Liver (tissue), 9 donors: Measurements from ENCODE around the gene JMJD7. TPM values are rescaled to one million over a fixed set of nuclear protein-coding genes. Genes with fewer than 3 reads are reported as not detected.

Experiments
- DNase-seq: peaks from one replicate; pipeline ENCODE4 v3.0.0-alpha.2; 2017; ENCODE audit warnings: low spot score
- H3K27ac ChIP-seq, 2 donors: one replicate each; pipeline ENCODE4 v1.7.0; 2013; ENCODE audit warnings: inconsistent platforms in 2 of 2, low read length in 2 of 2, control low read depth in 1 of 2, low read depth in 1 of 2, mild to moderate bottlenecking in 1 of 2
- H3K27me3 ChIP-seq, 4 donors: one replicate each; pipeline versions ENCODE4 v1.6.1 to v1.7.0; 2013; ENCODE audit warnings: low read length in 3 of 4, inconsistent platforms in 1 of 4, mild to moderate bottlenecking in 1 of 4, moderate library complexity in 1 of 4; ENCODE audit not compliant: control insufficient read depth in 4 of 4, insufficient read depth in 4 of 4
- H3K36me3 ChIP-seq, 4 donors: one replicate each; pipeline versions ENCODE4 v1.6.1 to v1.7.0; 2013; ENCODE audit warnings: low read length in 3 of 4, mild to moderate bottlenecking in 3 of 4, low read depth in 1 of 4, moderate library complexity in 1 of 4; ENCODE audit not compliant: control insufficient read depth in 4 of 4, insufficient read depth in 3 of 4
- H3K4me1 ChIP-seq, 4 donors: one replicate each; pipeline versions ENCODE4 v1.6.1 to v1.7.0; 2013; ENCODE audit warnings: low read length in 3 of 4, mild to moderate bottlenecking in 3 of 4, moderate library complexity in 1 of 4; ENCODE audit not compliant: control insufficient read depth in 4 of 4, insufficient read depth in 4 of 4
- H3K4me3 ChIP-seq, 3 donors: one replicate each; pipeline versions ENCODE4 v1.6.1 to v1.7.0; 2013; ENCODE audit warnings: low read length in 3 of 3, control low read depth in 1 of 3, low read depth in 1 of 3, mild to moderate bottlenecking in 1 of 3
- H3K9ac ChIP-seq, 2 donors: one replicate each; pipeline ENCODE4 v1.7.0; 2013; ENCODE audit warnings: low read length in 2 of 2, mild to moderate bottlenecking in 2 of 2, moderate library complexity in 2 of 2, control low read depth in 1 of 2, low read depth in 1 of 2
- H3K9me3 ChIP-seq, 4 donors: one replicate each; pipeline versions ENCODE4 v1.6.1 to v1.7.0; 2013; ENCODE audit warnings: low read length in 3 of 4; ENCODE audit not compliant: control insufficient read depth in 4 of 4
- EGR1 ChIP-seq, 2 donors: IDR thresholded peaks; 2 replicates each; pipeline ENCODE4 v1.6.1; 2016 to 2018; ENCODE audit warnings: antibody characterized with exemption in 2 of 2, low read depth in 2 of 2
- FOXA1 ChIP-seq: IDR thresholded peaks from 2 replicates; pipeline ENCODE4 v1.6.1; 2016; ENCODE audit warnings: antibody characterized with exemption
- FOXA2 ChIP-seq: IDR thresholded peaks from 2 replicates; pipeline ENCODE4 v1.6.1; 2016; ENCODE audit warnings: antibody characterized with exemption
- GABPA ChIP-seq, 2 donors: IDR thresholded peaks in 1 of 2; conservative IDR thresholded peaks in 1 of 2; 2 replicates each; pipeline ENCODE4 v1.6.1; 2016; ENCODE audit warnings: antibody characterized with exemption in 2 of 2, mild to moderate bottlenecking in 1 of 2, moderate library complexity in 1 of 2
- HNF4A ChIP-seq, 2 donors: conservative IDR thresholded peaks; 2 replicates each; pipeline ENCODE4 v1.6.1; 2016; ENCODE audit warnings: antibody characterized with exemption in 2 of 2, mild to moderate bottlenecking in 2 of 2
- HNF4G ChIP-seq: IDR thresholded peaks from 2 replicates; pipeline ENCODE4 v1.6.1; 2016; ENCODE audit warnings: antibody characterized with exemption
- JUND ChIP-seq, 2 donors: IDR thresholded peaks; 2 replicates each; pipeline ENCODE4 v1.6.1; 2016; ENCODE audit warnings: antibody characterized with exemption in 2 of 2
- NR2F2 ChIP-seq: IDR thresholded peaks from 2 replicates; pipeline ENCODE4 v1.6.1; 2016; ENCODE audit warnings: antibody characterized with exemption
- RAD21 ChIP-seq, 2 donors: IDR thresholded peaks; 2 replicates each; pipeline ENCODE4 v1.6.1; 2016; ENCODE audit warnings: antibody characterized with exemption in 2 of 2, mild to moderate bottlenecking in 2 of 2
- RXRA ChIP-seq, 2 donors: IDR thresholded peaks; 2 replicates each; pipeline ENCODE4 v1.6.1; 2017 to 2018; ENCODE audit warnings: antibody characterized with exemption in 2 of 2, mild to moderate bottlenecking in 1 of 2
- TAF1 ChIP-seq: conservative IDR thresholded peaks from 2 replicates; pipeline ENCODE4 v1.6.1; 2016; ENCODE audit warnings: antibody characterized with exemption, mild to moderate bottlenecking
- YY1 ChIP-seq: IDR thresholded peaks from 2 replicates; pipeline ENCODE4 v1.6.1; 2016; ENCODE audit warnings: antibody characterized with exemption, mild to moderate bottlenecking
- WGBS: extraction: QIAGEN DNeasy Blood & Tissue Kit; methylation state at CpG from one replicate; pipeline ENCODE4 v1.1.7; 2013; 5-methylcytosine and 5-hydroxymethylcytosine counted together
- polyA plus RNA-seq, 2 donors: library from polyadenylated mRNA; stranded (reverse) in 1 of 2; unstranded in 1 of 2; fragments of 200-250 nt in 1 of 2; fragments of >200 nt in 1 of 2; fragmentation: Nextera tagmentation in 1 of 2; extraction: Ambion mirVana in 1 of 2; gene quantifications; one replicate each; pipeline versions ENCODE4 v1.2.1 to v1.2.3, GENCODE V29; 2013 to 2015
- total RNA-seq, 2 donors: library from RNA; depleted of rRNA; stranded (reverse); fragments of >200 nt; gene quantifications; one replicate each; pipeline ENCODE4 v1.2.3, GENCODE V29; 2014
- TF ChIP-seq, protein P1 (sequence below): IDR thresholded peaks from 2 replicates; pipeline ENCODE4 v1.6.1; 2016; ENCODE audit warnings: antibody characterized with exemption
- TF ChIP-seq, protein P2 (sequence below): IDR thresholded peaks from 2 replicates; pipeline ENCODE4 v1.6.1; 2016; ENCODE audit warnings: antibody characterized with exemption
- TF ChIP-seq, protein P3 (sequence below): fragments of 150-350 bp; IDR thresholded peaks from 2 replicates; pipeline ENCODE4 v1.5.1; 2017; ENCODE audit warnings: improper control_type of control experiment, low read depth, low read length; ENCODE audit not compliant: missing input control
- TF ChIP-seq, protein P4 (sequence below): IDR thresholded peaks from 2 replicates; pipeline ENCODE4 v1.6.1; 2016; ENCODE audit warnings: antibody characterized with exemption, mild to moderate bottlenecking
- TF ChIP-seq, protein P5 (sequence below): IDR thresholded peaks from 2 replicates; pipeline ENCODE4 v1.6.1; 2016; ENCODE audit warnings: antibody characterized with exemption
- donor health status: healthy.
- donor health status: healthy.
- donor health status: healthy.
- donor health status: healthy.
- donor health status: healthy.

JMJD7 gene
- total and polyA plus RNA-seq, 4 donors, result 0.75 to 5.9 (median 5.4) TPM

DNA sequence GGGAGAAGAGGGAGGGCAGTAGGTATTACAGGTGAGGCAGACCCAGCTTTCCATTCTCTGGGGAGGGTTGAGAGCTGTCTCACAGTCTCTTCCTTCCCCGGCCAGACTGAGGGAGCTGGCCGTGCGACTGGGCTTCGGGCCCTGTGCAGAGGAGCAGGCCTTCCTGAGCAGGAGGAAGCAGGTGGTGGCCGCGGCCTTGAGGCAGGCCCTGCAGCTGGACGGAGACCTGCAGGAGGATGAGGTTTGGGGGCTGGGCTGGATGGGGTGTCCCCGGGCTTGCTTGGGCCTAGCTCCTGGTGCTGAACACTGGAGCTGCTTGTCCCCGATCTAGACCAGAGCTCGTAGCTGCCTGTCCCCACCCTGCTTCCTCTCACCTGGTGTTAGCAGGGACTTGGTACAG lies 15.7 kb downstream of the JMJD7 start:
- TF ChIP-seq, protein P1, sequence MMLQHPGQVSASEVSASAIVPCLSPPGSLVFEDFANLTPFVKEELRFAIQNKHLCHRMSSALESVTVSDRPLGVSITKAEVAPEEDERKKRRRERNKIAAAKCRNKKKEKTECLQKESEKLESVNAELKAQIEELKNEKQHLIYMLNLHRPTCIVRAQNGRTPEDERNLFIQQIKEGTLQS, result no peak
- TF ChIP-seq NR2F2, result no peak
- TF ChIP-seq FOXA2, result no peak
- TF ChIP-seq HNF4G, result no peak
- TF ChIP-seq JUND (IDR thresholded peaks at IDR 0.05), result no peak
- no peak for TF ChIP-seq TAF1
- TF ChIP-seq, protein P2, sequence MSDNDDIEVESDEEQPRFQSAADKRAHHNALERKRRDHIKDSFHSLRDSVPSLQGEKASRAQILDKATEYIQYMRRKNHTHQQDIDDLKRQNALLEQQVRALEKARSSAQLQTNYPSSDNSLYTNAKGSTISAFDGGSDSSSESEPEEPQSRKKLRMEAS, result no peak
- no peak for TF ChIP-seq HNF4A (conservative IDR thresholded peaks at IDR 0.05)
- no peak for TF ChIP-seq EGR1 (IDR thresholded peaks at IDR 0.05; ENCODE audit: low read depth in 2 of 2)
- TF ChIP-seq YY1, result no peak
- TF ChIP-seq, protein P3, sequence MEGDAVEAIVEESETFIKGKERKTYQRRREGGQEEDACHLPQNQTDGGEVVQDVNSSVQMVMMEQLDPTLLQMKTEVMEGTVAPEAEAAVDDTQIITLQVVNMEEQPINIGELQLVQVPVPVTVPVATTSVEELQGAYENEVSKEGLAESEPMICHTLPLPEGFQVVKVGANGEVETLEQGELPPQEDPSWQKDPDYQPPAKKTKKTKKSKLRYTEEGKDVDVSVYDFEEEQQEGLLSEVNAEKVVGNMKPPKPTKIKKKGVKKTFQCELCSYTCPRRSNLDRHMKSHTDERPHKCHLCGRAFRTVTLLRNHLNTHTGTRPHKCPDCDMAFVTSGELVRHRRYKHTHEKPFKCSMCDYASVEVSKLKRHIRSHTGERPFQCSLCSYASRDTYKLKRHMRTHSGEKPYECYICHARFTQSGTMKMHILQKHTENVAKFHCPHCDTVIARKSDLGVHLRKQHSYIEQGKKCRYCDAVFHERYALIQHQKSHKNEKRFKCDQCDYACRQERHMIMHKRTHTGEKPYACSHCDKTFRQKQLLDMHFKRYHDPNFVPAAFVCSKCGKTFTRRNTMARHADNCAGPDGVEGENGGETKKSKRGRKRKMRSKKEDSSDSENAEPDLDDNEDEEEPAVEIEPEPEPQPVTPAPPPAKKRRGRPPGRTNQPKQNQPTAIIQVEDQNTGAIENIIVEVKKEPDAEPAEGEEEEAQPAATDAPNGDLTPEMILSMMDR, result no peak
- TF ChIP-seq, protein P4, sequence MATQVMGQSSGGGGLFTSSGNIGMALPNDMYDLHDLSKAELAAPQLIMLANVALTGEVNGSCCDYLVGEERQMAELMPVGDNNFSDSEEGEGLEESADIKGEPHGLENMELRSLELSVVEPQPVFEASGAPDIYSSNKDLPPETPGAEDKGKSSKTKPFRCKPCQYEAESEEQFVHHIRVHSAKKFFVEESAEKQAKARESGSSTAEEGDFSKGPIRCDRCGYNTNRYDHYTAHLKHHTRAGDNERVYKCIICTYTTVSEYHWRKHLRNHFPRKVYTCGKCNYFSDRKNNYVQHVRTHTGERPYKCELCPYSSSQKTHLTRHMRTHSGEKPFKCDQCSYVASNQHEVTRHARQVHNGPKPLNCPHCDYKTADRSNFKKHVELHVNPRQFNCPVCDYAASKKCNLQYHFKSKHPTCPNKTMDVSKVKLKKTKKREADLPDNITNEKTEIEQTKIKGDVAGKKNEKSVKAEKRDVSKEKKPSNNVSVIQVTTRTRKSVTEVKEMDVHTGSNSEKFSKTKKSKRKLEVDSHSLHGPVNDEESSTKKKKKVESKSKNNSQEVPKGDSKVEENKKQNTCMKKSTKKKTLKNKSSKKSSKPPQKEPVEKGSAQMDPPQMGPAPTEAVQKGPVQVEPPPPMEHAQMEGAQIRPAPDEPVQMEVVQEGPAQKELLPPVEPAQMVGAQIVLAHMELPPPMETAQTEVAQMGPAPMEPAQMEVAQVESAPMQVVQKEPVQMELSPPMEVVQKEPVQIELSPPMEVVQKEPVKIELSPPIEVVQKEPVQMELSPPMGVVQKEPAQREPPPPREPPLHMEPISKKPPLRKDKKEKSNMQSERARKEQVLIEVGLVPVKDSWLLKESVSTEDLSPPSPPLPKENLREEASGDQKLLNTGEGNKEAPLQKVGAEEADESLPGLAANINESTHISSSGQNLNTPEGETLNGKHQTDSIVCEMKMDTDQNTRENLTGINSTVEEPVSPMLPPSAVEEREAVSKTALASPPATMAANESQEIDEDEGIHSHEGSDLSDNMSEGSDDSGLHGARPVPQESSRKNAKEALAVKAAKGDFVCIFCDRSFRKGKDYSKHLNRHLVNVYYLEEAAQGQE, result no peak
- TF ChIP-seq, protein P5, sequence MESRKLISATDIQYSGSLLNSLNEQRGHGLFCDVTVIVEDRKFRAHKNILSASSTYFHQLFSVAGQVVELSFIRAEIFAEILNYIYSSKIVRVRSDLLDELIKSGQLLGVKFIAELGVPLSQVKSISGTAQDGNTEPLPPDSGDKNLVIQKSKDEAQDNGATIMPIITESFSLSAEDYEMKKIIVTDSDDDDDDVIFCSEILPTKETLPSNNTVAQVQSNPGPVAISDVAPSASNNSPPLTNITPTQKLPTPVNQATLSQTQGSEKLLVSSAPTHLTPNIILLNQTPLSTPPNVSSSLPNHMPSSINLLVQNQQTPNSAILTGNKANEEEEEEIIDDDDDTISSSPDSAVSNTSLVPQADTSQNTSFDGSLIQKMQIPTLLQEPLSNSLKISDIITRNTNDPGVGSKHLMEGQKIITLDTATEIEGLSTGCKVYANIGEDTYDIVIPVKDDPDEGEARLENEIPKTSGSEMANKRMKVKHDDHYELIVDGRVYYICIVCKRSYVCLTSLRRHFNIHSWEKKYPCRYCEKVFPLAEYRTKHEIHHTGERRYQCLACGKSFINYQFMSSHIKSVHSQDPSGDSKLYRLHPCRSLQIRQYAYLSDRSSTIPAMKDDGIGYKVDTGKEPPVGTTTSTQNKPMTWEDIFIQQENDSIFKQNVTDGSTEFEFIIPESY, result no peak
- no peak for TF ChIP-seq FOXA1
- TF ChIP-seq RAD21 (IDR thresholded peaks at IDR 0.05), result no peak
- DNase-seq, result no peak
- H3K27ac ChIP-seq, result no peak overlapping the region
- no peak overlapping the region for H3K9ac ChIP-seq
- peaks cover 8 to 47% (median 28%) of the 10 kb centered on the region in 4 donors for H3K36me3 ChIP-seq
- 89% methylated on average over 10 of the region's 10 CpGs for WGBS
- H3K27me3 ChIP-seq, result no peaks in the 10 kb centered on the region
- H3K9me3 ChIP-seq, result no peaks in the 10 kb centered on the region
- H3K4me3 ChIP-seq, result no peak overlapping the region
- H3K4me1 ChIP-seq, result no peaks in the 10 kb centered on the region

DNA sequence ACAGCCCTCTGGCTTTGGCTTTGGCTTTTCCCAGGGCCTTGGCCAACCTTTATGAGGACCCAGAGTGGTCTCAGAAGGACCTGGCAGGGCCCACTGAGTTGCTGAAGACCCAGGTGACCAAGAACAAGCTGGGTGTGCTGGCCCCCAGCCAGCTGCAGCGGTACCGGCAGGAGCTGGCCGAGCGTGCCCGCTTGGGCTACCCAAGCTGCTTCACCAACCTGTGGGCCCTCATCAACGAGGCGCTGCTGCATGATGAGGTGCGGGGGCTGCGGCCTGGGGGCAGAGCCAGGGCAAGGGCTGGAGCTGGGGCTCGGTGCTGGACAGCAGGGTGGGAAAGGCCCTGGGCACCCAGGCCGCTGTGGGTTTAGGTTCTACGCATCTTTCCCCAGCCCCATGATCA lies 16.9 kb downstream of the JMJD7 start:
- peaks cover 8 to 52% (median 28%) of the 10 kb centered on the region in 4 donors for H3K36me3 ChIP-seq
- no peaks in the 10 kb centered on the region for H3K9me3 ChIP-seq
- 94% methylated on average over 12 of the region's 12 CpGs for WGBS
- no peak overlapping the region for H3K9ac ChIP-seq
- H3K27ac ChIP-seq, result no peak overlapping the region
- DNase-seq, result no peak
- H3K27me3 ChIP-seq, result no peaks in the 10 kb centered on the region
- no peaks in the 10 kb centered on the region for H3K4me1 ChIP-seq
- no peak overlapping the region for H3K4me3 ChIP-seq
- TF ChIP-seq RXRA (IDR thresholded peaks at IDR 0.05), result no peak
- TF ChIP-seq HNF4A (conservative IDR thresholded peaks at IDR 0.05), result no peak
- no peak for TF ChIP-seq HNF4G
- TF ChIP-seq GABPA (IDR thresholded peaks at IDR 0.05 in 1 of 2, conservative IDR thresholded peaks at IDR 0.05 in 1 of 2), result no peak
- no peak for TF ChIP-seq EGR1 (IDR thresholded peaks at IDR 0.05; ENCODE audit: low read depth in 2 of 2)
- TF ChIP-seq RAD21 (IDR thresholded peaks at IDR 0.05), result no peak
- TF ChIP-seq, protein P5, result no peak
- no peak for TF ChIP-seq FOXA1
- TF ChIP-seq, protein P3, result no peak
- TF ChIP-seq, protein P1, result no peak
